ENCODE measurements around the gene CNKSR3.

The CNKSR3 gene

GRCh38 chr6:154448448-154449096, 61.9 kb downstream of the CNKSR3 start:
- FAIRE-seq = no peak

GRCh38 chr6:154447954-154448353, 62.5 kb downstream of the CNKSR3 start:
- no peak for FAIRE-seq

- FAIRE-seq = no peak
These were observed 63.5 kb downstream of the CNKSR3 start for GRCh38 chr6:154446984-154447383.

GRCh38 chr6:154445417-154445816, 65.1 kb downstream of the CNKSR3 start:
- FAIRE-seq = no peak

- FAIRE-seq = no peak
These were observed 68.5 kb downstream of the CNKSR3 start for GRCh38 chr6:154441995-154442310.

GRCh38 chr6:154440422-154441043, 70.0 kb downstream of the CNKSR3 start:
- no peak for FAIRE-seq

- no peak for FAIRE-seq
These were observed 70.5 kb downstream of the CNKSR3 start for GRCh38 chr6:154440022-154440421.

GRCh38 chr6:154438882-154439415, 71.5 kb downstream of the CNKSR3 start:
- FAIRE-seq = no peak

GRCh38 chr6:154435400-154435945, 75.0 kb downstream of the CNKSR3 start:
- no peak for FAIRE-seq

- no peak for FAIRE-seq
These were observed 75.8 kb downstream of the CNKSR3 start for GRCh38 chr6:154434662-154435061.

GRCh38 chr6:154433477-154434241, 76.8 kb downstream of the CNKSR3 start:
- FAIRE-seq = no peak

GRCh38 chr6:154432533-154433476, 77.7 kb downstream of the CNKSR3 start:
- FAIRE-seq = no peak

GRCh38 chr6:154430481-154430919, 80.0 kb downstream of the CNKSR3 start:
- no peak for FAIRE-seq

- no peak for FAIRE-seq
These were observed 80.8 kb downstream of the CNKSR3 start for GRCh38 chr6:154429711-154430110.

GRCh38 chr6:154428897-154429296, 81.6 kb downstream of the CNKSR3 start:
- no peak for FAIRE-seq

GRCh38 chr6:154427446-154427845, 83.0 kb downstream of the CNKSR3 start:
- no peak for FAIRE-seq

- FAIRE-seq = no peak
These were observed 83.5 kb downstream of the CNKSR3 start for GRCh38 chr6:154426997-154427396.

- FAIRE-seq = no peak
These were observed 85.5 kb downstream of the CNKSR3 start for GRCh38 chr6:154425034-154425433.

GRCh38 chr6:154414021-154414813, 96.3 kb downstream of the CNKSR3 start:
- FAIRE-seq = no peak

GRCh38 chr6:154412106-154412820, 98.2 kb downstream of the CNKSR3 start:
- no peak for FAIRE-seq

- no peak for FAIRE-seq
These were observed 99.4 kb downstream of the CNKSR3 start for GRCh38 chr6:154411076-154411475.
